ENCODE data around the gene SLC25A53. TPM values are rescaled to one million over a fixed set of nuclear protein-coding genes. Genes with fewer than 3 reads are reported as not detected.

Gene SLC25A53
- total and polyA plus RNA-seq, 2 of the 13 experiments (the other 11 are each of a cell fraction or from before 2014, with no cell fraction given) = 3.4 to 4.5 TPM

- no TSS peak for BruUV-seq (replicated peaks)
- Histone ChIP-seq H3K9ac (ENCODE audit: insufficient read depth, low read depth, low read length) (no peak overlapping the region), H2AFZ (ENCODE audit: low read length) (no peak overlapping the region), H3K27me3 (ENCODE audit: control insufficient read depth in 1 of 2, insufficient read depth in 2 of 2, low read length in 2 of 2) (no peaks in the 10 kb centered on the region), H3K9me3 (ENCODE audit: low read length) (no peaks in the 10 kb centered on the region), H3K79me2 (ENCODE audit: insufficient read depth, low read length) (no peaks in the 10 kb centered on the region), H3K4me2 (ENCODE audit: low read depth, low read length) (no peak overlapping the region), H3K4me3 (replicated peaks in 1 of 3; ENCODE audit: insufficient read depth in 1 of 3, low read depth in 2 of 3, low read length in 3 of 3) (no peak overlapping the region), H3K36me3 (replicated peaks in 1 of 2; ENCODE audit: control insufficient read depth in 1 of 2, insufficient read depth in 2 of 2, low read length in 2 of 2) (no peaks in the 10 kb centered on the region), H3K4me1 (ENCODE audit: insufficient read depth, low read length) (no peaks in the 10 kb centered on the region), H4K20me1 (ENCODE audit: insufficient read depth, low read length) (no peaks in the 10 kb centered on the region), H3K27ac (ENCODE audit: extremely low read length, insufficient read depth, low read length) (no peak overlapping the region)
- peak; percentile 22 for DNase-seq (ENCODE audit: low spot score)
- ChIA-PET POLR2A (no interaction called here), CTCF (ENCODE audit: low intra/inter-chr PET ratio, low total read pairs) (interaction anchor here (1.2 kb wide), 2 partner anchors 14 to 38 kb away, joined by 3 to 4 read pairs; partner anchors contain the start of gene ZCCHC18)
- TF ChIP-seq ZNF256 (CRISPR knock-in tag; conservative IDR thresholded peaks at IDR 0.05) = no peak
- no peak for TF ChIP-seq FOXK1 (CRISPR knock-in tag; IDR thresholded peaks at IDR 0.05; ENCODE audit: borderline replicate concordance, low read depth)
- peak; percentile 59 for TF ChIP-seq CTCF (CRISPR knock-in tag; IDR thresholded peaks at IDR 0.05)
- no peak for TF ChIP-seq HNF4A (CRISPR knock-in tag; IDR thresholded peaks at IDR 0.05)
- TF ChIP-seq ZNF629 (CRISPR knock-in tag; conservative IDR thresholded peaks at IDR 0.05) = no peak
- no peak for TF ChIP-seq ZMAT3 (CRISPR knock-in tag; conservative IDR thresholded peaks at IDR 0.05)
- TF ChIP-seq ZNF646 (CRISPR knock-in tag; IDR thresholded peaks at IDR 0.05) = no peak
- TF ChIP-seq ELF1 (CRISPR knock-in tag; IDR thresholded peaks at IDR 0.05) = no peak
- TF ChIP-seq IRX3 (CRISPR knock-in tag; IDR thresholded peaks at IDR 0.05; ENCODE audit: borderline replicate concordance, low read depth) = no peak
- TF ChIP-seq ZNF792 (CRISPR knock-in tag; IDR thresholded peaks at IDR 0.05) = no peak
- no peak for TF ChIP-seq CCDC6 (CRISPR knock-in tag; IDR thresholded peaks at IDR 0.05)
- TF ChIP-seq CBX1 (IDR thresholded peaks at IDR 0.05; ENCODE audit: low read depth) = no peak
- TF ChIP-seq RORA (CRISPR knock-in tag; IDR thresholded peaks at IDR 0.05) = no peak
- no peak for TF ChIP-seq NR2F1 (CRISPR knock-in tag; IDR thresholded peaks at IDR 0.05)
- no peak for TF ChIP-seq ZNF501 (CRISPR knock-in tag; IDR thresholded peaks at IDR 0.05)
- TF ChIP-seq ZSCAN29 (CRISPR knock-in tag; conservative IDR thresholded peaks at IDR 0.05) = no peak
- no peak for TF ChIP-seq KLF9 (CRISPR knock-in tag; IDR thresholded peaks at IDR 0.05; ENCODE audit: low read depth)
- TF ChIP-seq SMC3 (IDR thresholded peaks at IDR 0.05; ENCODE audit: low read length) = peak; percentile 49; the same call in 1 of the 2 replicates
- peak; percentile 31 for TF ChIP-seq STAG1 (CRISPR knock-in tag; IDR thresholded peaks at IDR 0.05)
- ATAC-seq = 0 out of 3 replicates have a peak, but pooled peaks have one; percentile 31
- intact Hi-C loops (cut with micrococcal nuclease; ENCODE audit: unreplicated experiment) = loop anchor here (1.0 kb wide), 2 partner anchors 15 to 38 kb away; no protein-coding TSS in a partner anchor
- peak; percentile 93 for FAIRE-seq
- WGBS (ENCODE audit: low lambda C conversion rate) = 0% methylated on average over 4 of the region's 4 CpGs
- in situ Hi-C loops (cut with HindIII; ENCODE audit: extremely low pct_ligation_motif_present, low pct_unique_long_range_greater_than_20kb) = no loop called here
Observed at GRCh38 chrX:104098151-104098808, 58.5 kb downstream of the SLC25A53 start.
